H9 (cell line): ENCODE measurements around the gene PGBD1. TPM values are rescaled to one million over a fixed set of nuclear protein-coding genes. Genes with fewer than 3 reads are reported as not detected.
A peak's percentile ranks its signal among the peaks of the same experiment; 100 is the strongest.

Source experiments
- DNase-seq: peaks from one replicate; pipeline ENCODE4 v3.0.0-alpha.2; 2017
- H2AFZ ChIP-seq: one replicate; pipeline ENCODE4 v1.6.1; 2013; ENCODE audit warnings: mild to moderate bottlenecking, low read length, control low read depth, moderate library complexity
- H2AK5ac ChIP-seq: 2 replicates; pipeline ENCODE4 v1.6.1; 2013; ENCODE audit warnings: low read length, control low read depth, mixed read lengths; ENCODE audit not compliant: insufficient read length
- H2BK120ac ChIP-seq: one replicate; pipeline ENCODE4 v1.6.1; 2013; ENCODE audit warnings: low read depth, mild to moderate bottlenecking, low read length, control low read depth, inconsistent platforms; ENCODE audit not compliant: poor library complexity, severe bottlenecking
- H2BK12ac ChIP-seq: 2 replicates; pipeline ENCODE4 v1.6.1; 2013; ENCODE audit warnings: low read length, control low read depth, mixed read lengths, low read depth; ENCODE audit not compliant: insufficient read length
- H2BK15ac ChIP-seq: 2 replicates; pipeline ENCODE4 v1.6.1; 2013; ENCODE audit warnings: low read depth, low read length, control low read depth
- H2BK20ac ChIP-seq: one replicate; pipeline ENCODE4 v1.6.1; 2013; ENCODE audit warnings: low read depth, mild to moderate bottlenecking, low read length, control low read depth, inconsistent platforms; ENCODE audit not compliant: poor library complexity, severe bottlenecking
- H2BK5ac ChIP-seq: 2 replicates; pipeline ENCODE4 v1.6.1; 2013; ENCODE audit warnings: low read length, control low read depth, mixed read lengths; ENCODE audit not compliant: insufficient read length
- H3K14ac ChIP-seq: 2 replicates; pipeline ENCODE4 v1.6.1; 2013; ENCODE audit warnings: low read length, control low read depth; ENCODE audit not compliant: insufficient read depth
- H3K18ac ChIP-seq: 2 replicates; pipeline ENCODE4 v1.6.1; 2013; ENCODE audit warnings: low read depth, mild to moderate bottlenecking, mixed read lengths, low read length, control low read depth; ENCODE audit not compliant: insufficient read length
- H3K23ac ChIP-seq: 2 replicates; pipeline ENCODE4 v1.6.1; 2013; ENCODE audit warnings: low read length, control low read depth, mixed read lengths, low read depth; ENCODE audit not compliant: insufficient read length
- H3K23me2 ChIP-seq: 2 replicates; pipeline ENCODE4 v1.6.1; 2013; ENCODE audit warnings: low read depth, mild to moderate bottlenecking, mixed read lengths, low read length, control low read depth; ENCODE audit not compliant: insufficient read length, poor library complexity, severe bottlenecking
- H3K27ac ChIP-seq: 2 replicates; pipeline ENCODE4 v1.5.1; 2013; ENCODE audit warnings: low read length, control low read depth, mixed read lengths, low read depth; ENCODE audit not compliant: insufficient read length
- H3K27me3 ChIP-seq: 2 replicates; pipeline ENCODE4 v1.6.1; 2013; ENCODE audit warnings: low read length, control low read depth, inconsistent platforms; ENCODE audit not compliant: insufficient read depth
- H3K4ac ChIP-seq: 2 replicates; pipeline ENCODE4 v1.6.1; 2013; ENCODE audit warnings: low read depth, mild to moderate bottlenecking, control low read depth, inconsistent platforms, low read length, moderate library complexity
- H3K4me1 ChIP-seq: 2 replicates; pipeline ENCODE4 v1.6.1; 2013; ENCODE audit warnings: low read length, control low read depth, inconsistent platforms; ENCODE audit not compliant: insufficient read depth
- H3K4me2 ChIP-seq: 2 replicates; pipeline ENCODE4 v1.6.1; 2013; ENCODE audit warnings: low read length, control low read depth, mixed read lengths; ENCODE audit not compliant: insufficient read length, insufficient read depth
- H3K56ac ChIP-seq: 2 replicates; pipeline ENCODE4 v1.6.1; 2013; ENCODE audit warnings: low read depth, mild to moderate bottlenecking, mixed read lengths, low read length, control low read depth; ENCODE audit not compliant: insufficient read length
- H3K79me1 ChIP-seq: 2 replicates; pipeline ENCODE4 v1.6.1; 2013; ENCODE audit warnings: low read depth, mild to moderate bottlenecking, moderate library complexity, low read length, control low read depth, inconsistent platforms; ENCODE audit not compliant: insufficient read depth, poor library complexity, severe bottlenecking
- H3K79me2 ChIP-seq: 2 replicates; pipeline ENCODE4 v1.6.1; 2013; ENCODE audit warnings: low read length, control low read depth, inconsistent platforms; ENCODE audit not compliant: insufficient read depth
- H3K9ac ChIP-seq: 2 replicates; pipeline ENCODE4 v1.6.1; 2013; ENCODE audit warnings: low read length, control low read depth, mixed read lengths; ENCODE audit not compliant: insufficient read length; ENCODE audit errors: extremely low read depth
- H3K9me3 ChIP-seq: one replicate; pipeline ENCODE4 v1.6.1; 2013; ENCODE audit warnings: low read depth, low read length, inconsistent platforms; ENCODE audit not compliant: control insufficient read depth
- H3T11ph ChIP-seq: one replicate; pipeline ENCODE4 v1.6.1; 2013; ENCODE audit warnings: mild to moderate bottlenecking, low read length, control low read depth, inconsistent platforms
- H4K20me1 ChIP-seq: one replicate; pipeline ENCODE4 v1.6.1; 2013; ENCODE audit not compliant: control insufficient read depth, insufficient read length, insufficient read depth
- H4K5ac ChIP-seq: 2 replicates; pipeline ENCODE4 v1.6.1; 2013; ENCODE audit warnings: low read depth, mild to moderate bottlenecking, mixed read lengths, low read length, control low read depth; ENCODE audit not compliant: insufficient read length
- H4K8ac ChIP-seq: replicated peaks from 2 replicates; pipeline ENCODE4 v1.6.1; 2013; ENCODE audit warnings: low read length, control low read depth, mixed read lengths, low read depth; ENCODE audit not compliant: insufficient read length
- H4K91ac ChIP-seq: 2 replicates; pipeline ENCODE4 v1.6.1; 2013; ENCODE audit warnings: low read depth, mild to moderate bottlenecking, moderate library complexity, mixed read lengths, low read length, control low read depth; ENCODE audit not compliant: insufficient read length
- H3K27ac Mint-ChIP-seq, 3 experiments: 2 replicates in 2 of 3; 3 replicates in 1 of 3; pipeline ENCODE4 v1.8.0; 2020 to 2021; ENCODE audit warnings: mixed read lengths in 3 of 3, mild to moderate bottlenecking in 1 of 3, moderate library complexity in 1 of 3
- H3K27me3 Mint-ChIP-seq: 2 replicates; pipeline ENCODE4 v1.8.0; 2021; ENCODE audit warnings: low read depth, mild to moderate bottlenecking, moderate library complexity, mixed read lengths
- H3K36me3 Mint-ChIP-seq, 3 experiments: 2 replicates in 2 of 3; 3 replicates in 1 of 3; pipeline ENCODE4 v1.8.0; 2020 to 2021; ENCODE audit warnings: low read depth in 3 of 3, mixed read lengths in 3 of 3; ENCODE audit not compliant: insufficient read depth in 1 of 3
- H3K4me1 Mint-ChIP-seq, 2 experiments: 2 replicates each; pipeline ENCODE4 v1.8.0; 2020; ENCODE audit warnings: mixed read lengths in 2 of 2
- H3K4me3 Mint-ChIP-seq, 2 experiments: 2 replicates in 1 of 2; 3 replicates in 1 of 2; pipeline ENCODE4 v1.8.0; 2020 to 2021; ENCODE audit warnings: mild to moderate bottlenecking in 2 of 2, mixed read lengths in 2 of 2, moderate library complexity in 1 of 2
- H3K9me3 Mint-ChIP-seq, 2 experiments: 2 replicates in 1 of 2; 3 replicates in 1 of 2; pipeline ENCODE4 v1.8.0; 2020; ENCODE audit warnings: mild to moderate bottlenecking in 2 of 2, mixed read lengths in 2 of 2, moderate library complexity in 1 of 2
- CTCF ChIP-seq: fragments of 200-600 bp; sonication (generic); conservative IDR thresholded peaks from 3 replicates; pipeline ENCODE4 v1.8.0; 2021; ENCODE audit warnings: antibody characterized with exemption, mild to moderate bottlenecking
- WGBS: extraction: QIAGEN DNeasy Blood & Tissue Kit; methylation state at CpG from one replicate; pipeline ENCODE4 v1.1.7; 2013; ENCODE audit warnings: missing lambda C conversion rate, low lambda C conversion rate, mixed read lengths; ENCODE audit not compliant: insufficient read length; ENCODE audit errors: extremely low coverage; 5-methylcytosine and 5-hydroxymethylcytosine counted together
- total RNA-seq: library from RNA; stranded (reverse); gene quantifications from 2 replicates; pipeline ENCODE4 v1.2.1, GENCODE V29; 2021

PGBD1 gene
- total RNA-seq, 1 experiment from 2014 or later = 10.1 TPM

GRCh38 chr6:28351087-28351486 lies 69.7 kb downstream of the PGBD1 start:
- WGBS = no CpG with 5 or more reads among the region's 2 CpGs
- H2AFZ ChIP-seq = no peak overlapping the region
- H3K27ac ChIP-seq = no peak overlapping the region
- H4K91ac ChIP-seq = no peak overlapping the region
- no peak overlapping the region for H3K14ac ChIP-seq
- H3K9me3 Mint-ChIP-seq = peaks cover 4 to 8% of the 10 kb centered on the region in 2 experiments; a peak in 4 of 5 replicates
- no peaks in the 10 kb centered on the region; the same call in 1 of the 2 replicates for H3K27me3 ChIP-seq
- peak overlapping the region; percentile 95 for H3K4me2 ChIP-seq
- H3T11ph ChIP-seq = no peak overlapping the region
- peak overlapping the region; percentile 19 for H3K9ac ChIP-seq
- H2BK20ac ChIP-seq = no peak overlapping the region
- H4K20me1 ChIP-seq = peaks cover 2% of the 10 kb centered on the region
- H2BK15ac ChIP-seq = no peak overlapping the region
- no peak overlapping the region for H3K23ac ChIP-seq
- no peak overlapping the region for H4K5ac ChIP-seq
- H2AK5ac ChIP-seq = no peak overlapping the region
- H3K18ac ChIP-seq = no peak overlapping the region
- H3K4me1 ChIP-seq = peaks cover 3% of the 10 kb centered on the region; the same call in 1 of the 2 replicates
- no peak overlapping the region for H3K4ac ChIP-seq
- H3K4me3 Mint-ChIP-seq = peak overlapping the region; percentile 97 to 100
- no peak overlapping the region for H2BK120ac ChIP-seq
- no peak overlapping the region for H2BK5ac ChIP-seq
- H3K4me1 Mint-ChIP-seq = peaks cover 22 to 26% of the 10 kb centered on the region in 2 experiments
- H2BK12ac ChIP-seq = no peak overlapping the region
- H3K23me2 ChIP-seq = peaks cover 11% of the 10 kb centered on the region
- H3K79me2 ChIP-seq = peaks cover 3% of the 10 kb centered on the region; the same call in 1 of the 2 replicates
- peaks cover 10 to 17% (median 16%) of the 10 kb centered on the region in 3 experiments for H3K36me3 Mint-ChIP-seq
- H3K27ac Mint-ChIP-seq = no peak overlapping the region; a peak in 1 of 7 replicates
- H3K27me3 Mint-ChIP-seq = peaks cover 10% of the 10 kb centered on the region
- H4K8ac ChIP-seq = no peak overlapping the region
- DNase-seq = no peak
- H3K9me3 ChIP-seq = no peaks in the 10 kb centered on the region
- H3K56ac ChIP-seq = no peak overlapping the region
- no peak for TF ChIP-seq CTCF
- H3K79me1 ChIP-seq = peaks cover 6% of the 10 kb centered on the region
